GM23248 (cell line): ENCODE data around the gene CTNNA3. TPM values are rescaled to one million over a fixed set of nuclear protein-coding genes. Genes with fewer than 3 reads are reported as not detected.
"Not testable (repeated sequence)": the region's sequence is repeated elsewhere in the genome, so short reads cannot be mapped to it uniquely, and the experiment has no call there.

ENCODE experiments used
- DNase-seq: peaks from one replicate; pipeline ENCODE4 v3.0.0-alpha.2; 2015
- H2AFZ ChIP-seq: fragments of 200-600 bp; sonication (generic); 2 replicates; pipeline ENCODE4 v1.6.1; 2016; ENCODE audit warnings: antibody characterized with exemption
- H3F3A ChIP-seq: fragments of 200-600 bp; sonication (generic); 2 replicates; pipeline ENCODE4 v1.6.1; 2016; ENCODE audit warnings: mild to moderate bottlenecking, antibody characterized with exemption, mixed run types; ENCODE audit not compliant: insufficient read depth
- H3K27ac ChIP-seq: fragments of 200-600 bp; sonication (generic); 2 replicates; pipeline ENCODE4 v1.5.1; 2016; ENCODE audit warnings: mild to moderate bottlenecking
- H3K27me3 ChIP-seq: fragments of 200-600 bp; sonication (generic); replicated peaks from 2 replicates; pipeline ENCODE4 v1.6.1; 2016; ENCODE audit warnings: mild to moderate bottlenecking; ENCODE audit not compliant: insufficient read depth
- H3K36me3 ChIP-seq: fragments of 200-600 bp; sonication (generic); 2 replicates; pipeline ENCODE4 v1.6.1; 2016; ENCODE audit warnings: low read depth, mild to moderate bottlenecking
- H3K4me1 ChIP-seq: fragments of 200-600 bp; sonication (generic); 2 replicates; pipeline ENCODE4 v1.6.1; 2016; ENCODE audit warnings: mild to moderate bottlenecking; ENCODE audit not compliant: insufficient read depth
- H3K4me2 ChIP-seq: fragments of 200-600 bp; sonication (generic); one replicate; pipeline ENCODE4 v1.6.1; 2016; ENCODE audit warnings: mild to moderate bottlenecking; ENCODE audit not compliant: unreplicated experiment
- H3K4me3 ChIP-seq: fragments of 200-600 bp; sonication (generic); 2 replicates; pipeline ENCODE4 v1.5.1; 2016; ENCODE audit warnings: mild to moderate bottlenecking
- H3K79me2 ChIP-seq: fragments of 200-600 bp; sonication (generic); 2 replicates; pipeline ENCODE4 v1.6.1; 2016; ENCODE audit warnings: mild to moderate bottlenecking; ENCODE audit not compliant: insufficient read depth
- H3K9ac ChIP-seq: fragments of 200-600 bp; sonication (generic); 2 replicates; pipeline ENCODE4 v1.6.1; 2016; ENCODE audit warnings: mild to moderate bottlenecking
- H3K9me2 ChIP-seq: fragments of 200-600 bp; sonication (generic); 2 replicates; pipeline ENCODE4 v1.6.1; 2016; ENCODE audit warnings: mixed run types, mild to moderate bottlenecking, moderate library complexity; ENCODE audit not compliant: insufficient read depth
- H3K9me3 ChIP-seq: fragments of 200-600 bp; sonication (generic); one replicate; pipeline ENCODE4 v1.6.1; 2017; ENCODE audit warnings: low read depth
- H4K20me1 ChIP-seq: fragments of 200-600 bp; sonication (generic); 2 replicates; pipeline ENCODE4 v1.6.0; 2016; ENCODE audit not compliant: insufficient read depth
- EZH2 ChIP-seq: fragments of 200-600 bp; sonication (generic); IDR thresholded peaks from 2 replicates; pipeline ENCODE4 v1.6.1; 2018; ENCODE audit warnings: antibody characterized with exemption, mild to moderate bottlenecking; ENCODE audit not compliant: insufficient read depth, poor library complexity, severe bottlenecking
- EZH2phosphoT487 ChIP-seq: fragments of 200-600 bp; sonication (generic); IDR thresholded peaks from 2 replicates; pipeline ENCODE4 v1.6.1; 2018; ENCODE audit warnings: antibody characterized with exemption, moderate library complexity, mild to moderate bottlenecking, low read depth; ENCODE audit not compliant: insufficient read depth
- WGBS, 2 experiments: methylation state at CpG; one replicate each; pipeline ENCODE4 v1.1.6; 2015 to 2017; ENCODE audit warnings: low lambda C conversion rate in 2 of 2, low coverage in 1 of 2; ENCODE audit errors: missing lambda C conversion rate in 2 of 2; 5-methylcytosine and 5-hydroxymethylcytosine counted together
- in situ Hi-C: fragments of 300-500 bp; cut with MboI; formaldehyde crosslinking; loops from 2 replicates; pipeline ENCODE4 v1.15.0; 2020
- polyA plus RNA-seq: library from polyadenylated mRNA; unstranded; fragments of >200 nt; fragmentation: Nextera tagmentation; extraction: Ambion mirVana; gene quantifications from 2 replicates; pipeline ENCODE4 v1.2.1, GENCODE V29; 2016
- total RNA-seq: library from RNA; depleted of rRNA; stranded (reverse); fragments of >200 nt; shearing (Covaris generic); gene quantifications from 2 replicates; pipeline ENCODE4 v1.2.3, GENCODE V29; 2014

CTNNA3 gene
- total and polyA plus RNA-seq, 2 experiments from 2014 or later, result not detected

- in situ Hi-C loops, result no loop called here
- H3K4me2 ChIP-seq, result no peak overlapping the region
- WGBS, 2 experiments, result 4 to 7% methylated on average over 3 of the region's 3 CpGs
These were observed 1358.8 kb downstream of the CTNNA3 start for GRCh38 chr10:66337211-66337610.

GRCh38 chr10:66336791-66337190 lies 1359.2 kb downstream of the CTNNA3 start:
- no peaks in the 10 kb centered on the region for H3K4me1 ChIP-seq
- TF ChIP-seq EZH2, result no peak
- TF ChIP-seq EZH2phosphoT487, result no peak
- H3K9me3 ChIP-seq, result peaks cover 3% of the 10 kb centered on the region
- in situ Hi-C loops, result no loop called here
- H3K36me3 ChIP-seq, result no peaks in the 10 kb centered on the region
- H4K20me1 ChIP-seq, result no peaks in the 10 kb centered on the region
- no peak overlapping the region for H3K27ac ChIP-seq
- no peak overlapping the region for H3K4me3 ChIP-seq
- no peak overlapping the region for H2AFZ ChIP-seq
- H3K4me2 ChIP-seq, result no peak overlapping the region
- no peaks in the 10 kb centered on the region for H3K27me3 ChIP-seq
- H3K9me2 ChIP-seq, result no peaks in the 10 kb centered on the region
- H3K9ac ChIP-seq, result no peak overlapping the region
- H3F3A ChIP-seq, result no peaks in the 10 kb centered on the region
- no peaks in the 10 kb centered on the region for H3K79me2 ChIP-seq
- no peak for DNase-seq

More at GRCh38 chr10:66337211-66337610, 1358.8 kb downstream of the CTNNA3 start:
- no peaks in the 10 kb centered on the region for H3F3A ChIP-seq
- H3K9me2 ChIP-seq, result no peaks in the 10 kb centered on the region
- H3K9me3 ChIP-seq, result peaks cover 3% of the 10 kb centered on the region
- H3K36me3 ChIP-seq, result no peaks in the 10 kb centered on the region
- no peak overlapping the region for H3K9ac ChIP-seq
- H4K20me1 ChIP-seq, result no peaks in the 10 kb centered on the region
- H3K4me3 ChIP-seq, result no peak overlapping the region
- H2AFZ ChIP-seq, result no peak overlapping the region
- H3K4me1 ChIP-seq, result no peaks in the 10 kb centered on the region
- H3K27me3 ChIP-seq, result no peaks in the 10 kb centered on the region
- DNase-seq, result no peak
- H3K79me2 ChIP-seq, result no peaks in the 10 kb centered on the region
- TF ChIP-seq EZH2phosphoT487 (no peak), EZH2 (no peak)
- H3K27ac ChIP-seq, result no peak overlapping the region

GRCh38 chr10:66335753-66336152 lies 1360.2 kb downstream of the CTNNA3 start:
- in situ Hi-C loops, H3K9ac ChIP-seq, H3K9me2 ChIP-seq, H3K27me3 ChIP-seq, DNase-seq, H2AFZ ChIP-seq, H3K9me3 ChIP-seq, H3K4me2 ChIP-seq, H3K79me2 ChIP-seq, H3K4me1 ChIP-seq, H4K20me1 ChIP-seq, H3K4me3 ChIP-seq, H3K36me3 ChIP-seq, H3K27ac ChIP-seq, H3F3A ChIP-seq: not testable (repeated sequence)
- 42 to 49% methylated on average over 8 of the region's 8 CpGs for WGBS, 2 experiments

- no peaks in the 10 kb centered on the region for H4K20me1 ChIP-seq
These were observed 1366.8 kb downstream of the CTNNA3 start for GRCh38 chr10:66329147-66329546.

GRCh38 chr10:66326876-66327275 lies 1369.1 kb downstream of the CTNNA3 start:
- H3K4me1 ChIP-seq, result no peaks in the 10 kb centered on the region

More at GRCh38 chr10:66329147-66329546, 1366.8 kb downstream of the CTNNA3 start:
- Histone ChIP-seq H3K27ac (no peak overlapping the region), H3K4me2 (no peak overlapping the region), H3K9me3 (no peaks in the 10 kb centered on the region), H3K9ac (no peak overlapping the region), H2AFZ (no peak overlapping the region), H3K36me3 (no peaks in the 10 kb centered on the region), H3K9me2 (no peaks in the 10 kb centered on the region), H3K4me3 (no peak overlapping the region), H3K27me3 (no peaks in the 10 kb centered on the region), H3K79me2 (no peaks in the 10 kb centered on the region), H3K4me1 (no peaks in the 10 kb centered on the region), H3F3A (no peaks in the 10 kb centered on the region)
- no peak for DNase-seq
- in situ Hi-C loops, result no loop called here
- WGBS, 2 experiments, result 63% methylated on average over 7 of the region's 7 CpGs
- TF ChIP-seq EZH2 (no peak), EZH2phosphoT487 (no peak)

More at GRCh38 chr10:66326876-66327275, 1369.1 kb downstream of the CTNNA3 start:
- H2AFZ ChIP-seq, result no peak overlapping the region
- no peaks in the 10 kb centered on the region for H3K79me2 ChIP-seq
- no peaks in the 10 kb centered on the region for H3K9me3 ChIP-seq
- H3K9me2 ChIP-seq, result no peaks in the 10 kb centered on the region
- H3K4me3 ChIP-seq, result no peak overlapping the region
- TF ChIP-seq EZH2phosphoT487 (no peak), EZH2 (no peak)
- no peak for DNase-seq
- in situ Hi-C loops, result no loop called here
- no peaks in the 10 kb centered on the region for H3F3A ChIP-seq
- 50 to 53% methylated on average over 1 of the region's 1 CpG for WGBS, 2 experiments
- no peak overlapping the region for H3K27ac ChIP-seq
- H3K9ac ChIP-seq, result no peak overlapping the region
- no peaks in the 10 kb centered on the region for H3K27me3 ChIP-seq
- H4K20me1 ChIP-seq, result no peaks in the 10 kb centered on the region
- no peaks in the 10 kb centered on the region for H3K36me3 ChIP-seq
- H3K4me2 ChIP-seq, result no peak overlapping the region
